Astrocyte (in vitro differentiated cells and primary cell): ENCODE measurements around the gene PTCH1. TPM values are rescaled to one million over a fixed set of nuclear protein-coding genes. Genes with fewer than 3 reads are reported as not detected.

Experiments used
- DNase-seq: peaks from one replicate; pipeline ENCODE4 v3.0.0-alpha.2; 2010; ENCODE audit warnings: low read depth
- FAIRE-seq: peaks from 2 replicates; lab custom pipeline; 2011; peaks lifted over from hg19 to GRCh38; lab: Jason Lieb, UNC
- H2AFZ ChIP-seq: 2 replicates; pipeline ENCODE4 v1.6.0; 2012; ENCODE audit warnings: low read depth, low read length, inconsistent platforms
- H3K27ac ChIP-seq: 2 replicates; pipeline ENCODE4 v1.5.1; 2011; ENCODE audit warnings: low read depth, low read length, inconsistent platforms
- H3K27me3 ChIP-seq: 2 replicates; pipeline ENCODE4 v1.6.0; 2011; ENCODE audit warnings: low read length, inconsistent platforms; ENCODE audit not compliant: insufficient read depth
- H3K36me3 ChIP-seq: 2 replicates; pipeline ENCODE4 v1.5.1; 2011; ENCODE audit warnings: low read length, inconsistent platforms; ENCODE audit not compliant: insufficient read depth
- H3K4me1 ChIP-seq: 2 replicates; pipeline ENCODE4 v1.5.1; 2011; ENCODE audit warnings: low read length, inconsistent platforms; ENCODE audit not compliant: insufficient read depth
- H3K4me2 ChIP-seq: 2 replicates; pipeline ENCODE4 v1.6.0; 2012; ENCODE audit warnings: low read length, inconsistent platforms
- H3K4me3 ChIP-seq: 2 replicates; pipeline ENCODE4 v1.5.1; 2011; ENCODE audit warnings: low read depth, mild to moderate bottlenecking, low read length, inconsistent platforms; ENCODE audit not compliant: insufficient read depth
- H3K79me2 ChIP-seq: 2 replicates; pipeline ENCODE4 v1.6.0; 2012; ENCODE audit warnings: mild to moderate bottlenecking, low read length, inconsistent platforms; ENCODE audit not compliant: insufficient read depth
- H3K9ac ChIP-seq: 2 replicates; pipeline ENCODE4 v1.6.0; 2012; ENCODE audit warnings: mild to moderate bottlenecking, low read length, inconsistent platforms
- H3K9me3 ChIP-seq: 2 replicates; pipeline ENCODE4 v1.5.1; 2012; ENCODE audit warnings: low read depth, mild to moderate bottlenecking, low read length, inconsistent platforms; ENCODE audit not compliant: insufficient read depth
- H4K20me1 ChIP-seq: 2 replicates; pipeline ENCODE4 v1.6.0; 2012; ENCODE audit warnings: low read length, inconsistent platforms; ENCODE audit not compliant: insufficient read depth
- H3K27ac Mint-ChIP-seq: one replicate; pipeline ENCODE4 v1.8.0; 2021; ENCODE audit warnings: mild to moderate bottlenecking, mixed read lengths; ENCODE audit not compliant: unreplicated experiment
- H3K27me3 Mint-ChIP-seq: one replicate; pipeline ENCODE4 v1.8.0; 2021; ENCODE audit warnings: low read depth, mixed read lengths; ENCODE audit not compliant: unreplicated experiment
- H3K36me3 Mint-ChIP-seq: one replicate; pipeline ENCODE4 v1.8.0; 2021; ENCODE audit warnings: low read depth, mixed read lengths; ENCODE audit not compliant: unreplicated experiment
- H3K4me1 Mint-ChIP-seq: one replicate; pipeline ENCODE4 v1.8.0; 2021; ENCODE audit warnings: low read depth, mixed read lengths; ENCODE audit not compliant: unreplicated experiment
- H3K4me3 Mint-ChIP-seq: one replicate; pipeline ENCODE4 v1.8.0; 2021; ENCODE audit warnings: mild to moderate bottlenecking, moderate library complexity, mixed read lengths; ENCODE audit not compliant: unreplicated experiment
- H3K9me3 Mint-ChIP-seq: one replicate; pipeline ENCODE4 v1.8.0; 2021; ENCODE audit warnings: mild to moderate bottlenecking, mixed read lengths; ENCODE audit not compliant: unreplicated experiment
- CTCF ChIP-seq: IDR thresholded peaks from 2 replicates; pipeline ENCODE4 v1.5.1; 2011; ENCODE audit warnings: low read depth, mild to moderate bottlenecking, inconsistent platforms, low read length, moderate library complexity; ENCODE audit not compliant: insufficient read depth
- EZH2 ChIP-seq: IDR thresholded peaks from 2 replicates; pipeline ENCODE4 v1.6.1; 2012; ENCODE audit warnings: mild to moderate bottlenecking, low read length, inconsistent platforms; ENCODE audit not compliant: insufficient read depth
- total RNA-seq: library from RNA; stranded (reverse); gene quantifications from 2 replicates; pipeline ENCODE4 v1.2.1, GENCODE V29; 2021

PTCH1 gene
- total RNA-seq, 1 donor from 2014 or later: 21.3 TPM

GRCh38 chr9:95429096-95429495, 87.7 kb downstream of the PTCH1 start:
- TF ChIP-seq CTCF (no peak), EZH2 (no peak)
- H3K4me1 Mint-ChIP-seq: no peaks in the 10 kb centered on the region

DNA sequence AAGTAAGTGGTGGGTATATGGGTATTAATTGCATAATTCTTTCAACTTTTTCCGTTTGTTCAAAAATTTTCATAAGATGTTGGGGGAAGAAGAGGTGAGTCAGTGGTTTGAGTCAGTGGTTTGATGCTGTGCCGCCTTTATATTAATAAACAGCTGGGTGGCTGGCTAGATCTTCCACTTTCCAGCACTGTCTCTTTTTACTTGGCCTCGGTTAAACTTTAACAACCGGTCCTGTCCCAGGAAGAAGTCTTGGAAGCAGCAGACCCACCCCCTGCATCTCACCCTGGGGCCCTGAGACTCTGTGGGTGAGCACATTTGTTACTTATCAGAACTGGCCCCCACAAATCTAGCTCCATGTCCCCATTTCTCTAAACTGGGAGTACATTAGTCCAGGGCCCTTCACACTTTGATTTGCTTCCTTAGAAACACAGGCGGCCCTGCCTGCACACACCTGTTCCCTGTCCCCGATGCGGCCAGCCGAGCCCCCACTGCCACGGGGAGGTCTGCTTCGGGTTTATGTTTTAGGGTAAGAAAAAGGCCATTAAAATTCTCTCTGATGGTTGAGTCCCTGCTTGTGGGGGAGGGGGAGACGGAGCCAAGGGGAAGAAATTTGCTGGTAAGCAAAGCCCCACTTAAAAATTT, 90.7 kb downstream of the PTCH1 start:
- peak overlapping the region; percentile 64 for H3K4me3 ChIP-seq
- H3K9me3 ChIP-seq: peaks cover 17% of the 10 kb centered on the region
- no peak for FAIRE-seq
- Mint-ChIP-seq H3K4me1 (no peaks in the 10 kb centered on the region), H3K9me3 (peaks cover 27% of the 10 kb centered on the region), H3K36me3 (peaks cover 23% of the 10 kb centered on the region), H3K4me3 (peak overlapping the region; percentile 87), H3K27ac (peak overlapping the region; percentile 53), H3K27me3 (no peaks in the 10 kb centered on the region)
- H3K27ac ChIP-seq: no peak overlapping the region
- no peaks in the 10 kb centered on the region for H3K79me2 ChIP-seq
- H4K20me1 ChIP-seq: no peaks in the 10 kb centered on the region
- peaks cover 5% of the 10 kb centered on the region for H3K4me1 ChIP-seq
- peak overlapping the region; percentile 90 for H3K4me2 ChIP-seq
- no peaks in the 10 kb centered on the region for H3K36me3 ChIP-seq
- H3K9ac ChIP-seq: peak overlapping the region; percentile 75
- DNase-seq: peak; percentile 23
- H3K27me3 ChIP-seq: no peaks in the 10 kb centered on the region
- TF ChIP-seq CTCF: no peak
- no peak for TF ChIP-seq EZH2
- peak overlapping the region; percentile 86 for H2AFZ ChIP-seq

More at GRCh38 chr9:95429096-95429495, 87.7 kb downstream of the PTCH1 start:
- Histone ChIP-seq H3K79me2 (no peaks in the 10 kb centered on the region), H3K27me3 (no peaks in the 10 kb centered on the region), H3K9ac (no peak overlapping the region), H2AFZ (no peak overlapping the region), H4K20me1 (no peaks in the 10 kb centered on the region), H3K36me3 (no peaks in the 10 kb centered on the region), H3K4me2 (no peak overlapping the region), H3K9me3 (peaks cover 8% of the 10 kb centered on the region), H3K4me3 (no peak overlapping the region), H3K27ac (no peak overlapping the region), H3K4me1 (peaks cover 5% of the 10 kb centered on the region)
- no peak for DNase-seq
- Mint-ChIP-seq H3K27me3 (peaks cover 3% of the 10 kb centered on the region), H3K9me3 (peaks cover 20% of the 10 kb centered on the region), H3K36me3 (peaks cover 4% of the 10 kb centered on the region), H3K27ac (no peak overlapping the region), H3K4me3 (no peak overlapping the region)
- FAIRE-seq: no peak

- FAIRE-seq: no peak
- peaks cover 24% of the 10 kb centered on the region for H3K36me3 Mint-ChIP-seq
Measured at GRCh38 chr9:95422650-95423049, 94.1 kb downstream of the PTCH1 start.

More at GRCh38 chr9:95422650-95423049, 94.1 kb downstream of the PTCH1 start:
- Histone ChIP-seq H4K20me1 (no peaks in the 10 kb centered on the region), H3K4me2 (no peak overlapping the region), H3K36me3 (no peaks in the 10 kb centered on the region), H3K27me3 (no peaks in the 10 kb centered on the region), H3K79me2 (no peaks in the 10 kb centered on the region), H3K27ac (no peak overlapping the region), H3K4me3 (no peak overlapping the region), H3K9ac (no peak overlapping the region), H3K9me3 (peaks cover 9% of the 10 kb centered on the region), H3K4me1 (peaks cover 5% of the 10 kb centered on the region), H2AFZ (no peak overlapping the region)
- Mint-ChIP-seq H3K9me3 (peaks cover 18% of the 10 kb centered on the region), H3K27me3 (no peaks in the 10 kb centered on the region), H3K4me1 (no peaks in the 10 kb centered on the region), H3K27ac (no peak overlapping the region), H3K4me3 (no peak overlapping the region)
- TF ChIP-seq EZH2: no peak
- no peak for TF ChIP-seq CTCF
- no peak for DNase-seq
